Thyroid gland (tissue), 4 donors: Measurements from ENCODE around the gene LRRC8E.
"Not testable (repeated sequence)": the region's sequence is repeated elsewhere in the genome, so short reads cannot be mapped to it uniquely, and the experiment has no call there.

Experiments used
- POLR2A ChIP-seq, 2 donors: fragments of 450-650 bp; IDR thresholded peaks; one replicate each; pipeline ENCODE4 v1.6.1; 2017; ENCODE audit warnings: antibody characterized with exemption in 2 of 2, mild to moderate bottlenecking in 2 of 2, moderate library complexity in 1 of 2
- TF ChIP-seq, protein P1 (sequence below), 6 experiments: fragments of 200-600 bp in 3 of 6; fragments of 450-650 bp in 3 of 6; sonication (generic) in 3 of 6; IDR thresholded peaks; one replicate each; pipeline ENCODE4 v1.5.1; 2016 to 2019; ENCODE audit warnings: antibody characterized with exemption in 6 of 6, mild to moderate bottlenecking in 2 of 6, inconsistent platforms in 1 of 6, moderate library complexity in 1 of 6

DNA sequence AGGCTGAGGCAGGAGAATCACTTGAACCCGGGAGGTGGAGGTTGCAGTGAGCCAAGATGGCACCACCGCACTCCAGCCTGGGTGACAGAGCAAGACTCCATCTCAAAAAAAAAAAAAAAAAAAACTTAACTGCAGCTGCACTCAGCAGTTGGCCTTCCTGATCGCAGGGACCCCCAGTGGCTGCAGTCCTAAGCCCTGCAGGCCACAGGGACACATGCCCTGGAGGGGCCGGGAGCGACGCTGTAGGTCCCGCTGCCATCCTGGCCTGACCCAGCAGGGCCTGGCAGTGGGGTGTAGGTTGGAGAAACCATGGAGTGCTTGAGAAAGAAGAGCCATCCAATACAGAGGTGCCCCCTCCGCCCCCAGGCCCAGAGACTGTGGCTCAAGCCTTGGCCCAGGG is 29.2 kb upstream of the LRRC8E start:
- TF ChIP-seq, protein P1, sequence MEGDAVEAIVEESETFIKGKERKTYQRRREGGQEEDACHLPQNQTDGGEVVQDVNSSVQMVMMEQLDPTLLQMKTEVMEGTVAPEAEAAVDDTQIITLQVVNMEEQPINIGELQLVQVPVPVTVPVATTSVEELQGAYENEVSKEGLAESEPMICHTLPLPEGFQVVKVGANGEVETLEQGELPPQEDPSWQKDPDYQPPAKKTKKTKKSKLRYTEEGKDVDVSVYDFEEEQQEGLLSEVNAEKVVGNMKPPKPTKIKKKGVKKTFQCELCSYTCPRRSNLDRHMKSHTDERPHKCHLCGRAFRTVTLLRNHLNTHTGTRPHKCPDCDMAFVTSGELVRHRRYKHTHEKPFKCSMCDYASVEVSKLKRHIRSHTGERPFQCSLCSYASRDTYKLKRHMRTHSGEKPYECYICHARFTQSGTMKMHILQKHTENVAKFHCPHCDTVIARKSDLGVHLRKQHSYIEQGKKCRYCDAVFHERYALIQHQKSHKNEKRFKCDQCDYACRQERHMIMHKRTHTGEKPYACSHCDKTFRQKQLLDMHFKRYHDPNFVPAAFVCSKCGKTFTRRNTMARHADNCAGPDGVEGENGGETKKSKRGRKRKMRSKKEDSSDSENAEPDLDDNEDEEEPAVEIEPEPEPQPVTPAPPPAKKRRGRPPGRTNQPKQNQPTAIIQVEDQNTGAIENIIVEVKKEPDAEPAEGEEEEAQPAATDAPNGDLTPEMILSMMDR (IDR thresholded peaks at IDR 0.05) = not testable (repeated sequence)
- not testable (repeated sequence) for TF ChIP-seq POLR2A (IDR thresholded peaks at IDR 0.05)
